IPS-15b (cell line): ENCODE results near the gene STIM1.

Experiments used
- H3K27me3 ChIP-seq: one replicate; pipeline ENCODE4 v1.6.1; 2013; ENCODE audit warnings: low read length; ENCODE audit not compliant: control insufficient read depth, insufficient read depth
- H3K36me3 ChIP-seq: one replicate; pipeline ENCODE4 v1.6.1; 2013; ENCODE audit warnings: low read length; ENCODE audit not compliant: control insufficient read depth, insufficient read depth
- H3K4me1 ChIP-seq: one replicate; pipeline ENCODE4 v1.6.1; 2013; ENCODE audit warnings: mild to moderate bottlenecking, low read length; ENCODE audit not compliant: control insufficient read depth, insufficient read depth
- H3K4me3 ChIP-seq: one replicate; pipeline ENCODE4 v1.5.1; 2013; ENCODE audit warnings: low read depth, low read length
- H3K9ac ChIP-seq: one replicate; pipeline ENCODE4 v1.6.1; 2013; ENCODE audit warnings: low read depth, mild to moderate bottlenecking, low read length
- H3K9me3 ChIP-seq: one replicate; pipeline ENCODE4 v1.6.1; 2013; ENCODE audit warnings: mild to moderate bottlenecking, low read length; ENCODE audit not compliant: control insufficient read depth, insufficient read depth

Gene STIM1

GRCh38 chr11:3962406-3962840 lies 107.0 kb downstream of the STIM1 start:
- Histone ChIP-seq H3K36me3 (no peaks in the 10 kb centered on the region), H3K27me3 (no peaks in the 10 kb centered on the region), H3K9me3 (no peaks in the 10 kb centered on the region), H3K9ac (no peak overlapping the region), H3K4me1 (no peaks in the 10 kb centered on the region), H3K4me3 (no peak overlapping the region)

GRCh38 chr11:3964056-3964455 lies 108.6 kb downstream of the STIM1 start:
- Histone ChIP-seq H3K9me3 (no peaks in the 10 kb centered on the region), H3K4me1 (no peaks in the 10 kb centered on the region), H3K4me3 (no peak overlapping the region), H3K36me3 (no peaks in the 10 kb centered on the region), H3K27me3 (no peaks in the 10 kb centered on the region), H3K9ac (no peak overlapping the region)

GRCh38 chr11:3964935-3965604 lies 109.6 kb downstream of the STIM1 start:
- Histone ChIP-seq H3K9me3 (no peaks in the 10 kb centered on the region), H3K9ac (no peak overlapping the region), H3K27me3 (no peaks in the 10 kb centered on the region), H3K4me3 (no peak overlapping the region), H3K4me1 (no peaks in the 10 kb centered on the region), H3K36me3 (no peaks in the 10 kb centered on the region)

GRCh38 chr11:3967695-3968094 lies 112.2 kb downstream of the STIM1 start:
- H3K27me3 ChIP-seq = no peaks in the 10 kb centered on the region
- H3K36me3 ChIP-seq = no peaks in the 10 kb centered on the region
- no peaks in the 10 kb centered on the region for H3K4me1 ChIP-seq
- no peak overlapping the region for H3K9ac ChIP-seq
- H3K9me3 ChIP-seq = no peaks in the 10 kb centered on the region
- H3K4me3 ChIP-seq = no peak overlapping the region

GRCh38 chr11:3969200-3969599 lies 113.7 kb downstream of the STIM1 start:
- Histone ChIP-seq H3K9me3 (no peaks in the 10 kb centered on the region), H3K36me3 (no peaks in the 10 kb centered on the region), H3K27me3 (no peaks in the 10 kb centered on the region), H3K9ac (no peak overlapping the region), H3K4me3 (no peak overlapping the region), H3K4me1 (no peaks in the 10 kb centered on the region)

GRCh38 chr11:3969613-3970012 lies 114.1 kb downstream of the STIM1 start:
- no peak overlapping the region for H3K9ac ChIP-seq
- H3K4me1 ChIP-seq = no peaks in the 10 kb centered on the region
- H3K9me3 ChIP-seq = no peaks in the 10 kb centered on the region
- no peaks in the 10 kb centered on the region for H3K36me3 ChIP-seq
- no peak overlapping the region for H3K4me3 ChIP-seq
- no peaks in the 10 kb centered on the region for H3K27me3 ChIP-seq

GRCh38 chr11:3970108-3970507 lies 114.6 kb downstream of the STIM1 start:
- no peaks in the 10 kb centered on the region for H3K36me3 ChIP-seq
- no peak overlapping the region for H3K4me3 ChIP-seq
- H3K9me3 ChIP-seq = no peaks in the 10 kb centered on the region
- no peak overlapping the region for H3K9ac ChIP-seq
- H3K4me1 ChIP-seq = no peaks in the 10 kb centered on the region
- no peaks in the 10 kb centered on the region for H3K27me3 ChIP-seq

GRCh38 chr11:3971756-3972404 lies 116.4 kb downstream of the STIM1 start:
- H3K4me3 ChIP-seq = no peak overlapping the region
- H3K9me3 ChIP-seq = no peaks in the 10 kb centered on the region
- no peak overlapping the region for H3K9ac ChIP-seq
- no peaks in the 10 kb centered on the region for H3K36me3 ChIP-seq
- no peaks in the 10 kb centered on the region for H3K4me1 ChIP-seq
- H3K27me3 ChIP-seq = no peaks in the 10 kb centered on the region

- H3K4me1 ChIP-seq = no peaks in the 10 kb centered on the region
- H3K27me3 ChIP-seq = no peaks in the 10 kb centered on the region
- H3K36me3 ChIP-seq = no peaks in the 10 kb centered on the region
- H3K9me3 ChIP-seq = no peaks in the 10 kb centered on the region
- H3K9ac ChIP-seq = no peak overlapping the region
- no peak overlapping the region for H3K4me3 ChIP-seq
These were observed 117.0 kb downstream of the STIM1 start for GRCh38 chr11:3972431-3972830.

GRCh38 chr11:3977078-3977477 lies 121.6 kb downstream of the STIM1 start:
- Histone ChIP-seq H3K4me1 (no peaks in the 10 kb centered on the region), H3K36me3 (no peaks in the 10 kb centered on the region), H3K27me3 (no peaks in the 10 kb centered on the region), H3K9ac (no peak overlapping the region), H3K9me3 (no peaks in the 10 kb centered on the region), H3K4me3 (no peak overlapping the region)

GRCh38 chr11:3981084-3981633 lies 125.7 kb downstream of the STIM1 start:
- no peaks in the 10 kb centered on the region for H3K4me1 ChIP-seq
- no peaks in the 10 kb centered on the region for H3K9me3 ChIP-seq
- H3K27me3 ChIP-seq = no peaks in the 10 kb centered on the region
- H3K9ac ChIP-seq = no peak overlapping the region
- H3K36me3 ChIP-seq = no peaks in the 10 kb centered on the region
- H3K4me3 ChIP-seq = no peak overlapping the region

GRCh38 chr11:3982431-3982830 lies 127.0 kb downstream of the STIM1 start:
- Histone ChIP-seq H3K36me3 (no peaks in the 10 kb centered on the region), H3K9ac (no peak overlapping the region), H3K4me1 (no peaks in the 10 kb centered on the region), H3K4me3 (no peak overlapping the region), H3K27me3 (no peaks in the 10 kb centered on the region), H3K9me3 (no peaks in the 10 kb centered on the region)
